K562 (cell line): ENCODE results near the gene GVQW3.

ENCODE experiments used
- CTCF ChIP-seq, 3 experiments: IDR thresholded peaks in 2 of 3; conservative IDR thresholded peaks in 1 of 3; 2 replicates each; pipeline ENCODE4 v1.5.1; 2011 to 2012; ENCODE audit warnings: low read length in 3 of 3, mild to moderate bottlenecking in 3 of 3, control low read depth in 2 of 3, improper control_type of control experiment in 1 of 3, inconsistent platforms in 1 of 3, low read depth in 1 of 3, mixed read lengths in 1 of 3, moderate library complexity in 1 of 3; ENCODE audit not compliant: insufficient read depth in 2 of 3
- EZH2 ChIP-seq: IDR thresholded peaks from 2 replicates; pipeline ENCODE4 v1.6.1; 2012; ENCODE audit warnings: low read depth, mild to moderate bottlenecking, inconsistent platforms, low read length, borderline replicate concordance
- HBP1 ChIP-seq: fragments of 450-650 bp; formaldehyde crosslinking; IDR thresholded peaks from 2 replicates; pipeline ENCODE4 v1.4.0; 2022; ENCODE audit warnings: missing genetic modification characterization
- KAT7 ChIP-seq: sonication (generic); formaldehyde crosslinking; IDR thresholded peaks from 2 replicates; pipeline ENCODE4 v1.8.0; 2022; ENCODE audit warnings: missing genetic modification reagents, mild to moderate bottlenecking, borderline replicate concordance
- MTA1 ChIP-seq: fragments of 450-650 bp; IDR thresholded peaks from 2 replicates; pipeline ENCODE4 v1.6.1; 2017; ENCODE audit warnings: borderline replicate concordance
- POLR2A ChIP-seq: fragments of 450-650 bp; conservative IDR thresholded peaks from 2 replicates; pipeline ENCODE4 v1.6.1; 2016
- SIN3A ChIP-seq, 2 experiments: fragments of 150-350 bp in 1 of 2; IDR thresholded peaks; 2 replicates each; pipeline ENCODE4 v1.6.1; 2011 to 2016; ENCODE audit warnings: borderline replicate concordance in 2 of 2, low read depth in 2 of 2, low read length in 2 of 2, mild to moderate bottlenecking in 2 of 2, moderate library complexity in 2 of 2; ENCODE audit not compliant: control insufficient read depth in 1 of 2
- YY1 ChIP-seq, 3 experiments: IDR thresholded peaks; 2 replicates each; pipeline ENCODE4 v1.6.1; 2011; ENCODE audit warnings: low read length in 2 of 3, mild to moderate bottlenecking in 2 of 3, moderate library complexity in 2 of 3, borderline replicate concordance in 1 of 3, control low read depth in 1 of 3, low read depth in 1 of 3; ENCODE audit not compliant: insufficient read depth in 3 of 3, insufficient replicate concordance in 2 of 3, control insufficient read depth in 1 of 3, insufficient read length in 1 of 3; ENCODE audit errors: extremely low read depth in 1 of 3
- ZBTB8A ChIP-seq: fragments of 450-650 bp; IDR thresholded peaks from 2 replicates; pipeline ENCODE4 v1.6.1; 2018; ENCODE audit warnings: mild to moderate bottlenecking, moderate library complexity; ENCODE audit not compliant: partially characterized antibody
- ZNF449 ChIP-seq: fragments of 250-450 bp; sonication (Bioruptor Pico); IDR thresholded peaks from 2 replicates; pipeline ENCODE4 v1.8.0; 2022; ENCODE audit warnings: moderate library complexity, mild to moderate bottlenecking, inconsistent platforms
- ZNF766 ChIP-seq: fragments of 200-800 bp; sonication (Bioruptor generic); conservative IDR thresholded peaks from 2 replicates; pipeline ENCODE4 v1.6.1; 2016; ENCODE audit warnings: missing genetic modification characterization, missing compliant biosample characterization
- TF ChIP-seq, protein P1 (sequence below): fragments of 250-450 bp; sonication (Bioruptor Pico); IDR thresholded peaks from 2 replicates; pipeline ENCODE4 v1.5.0; 2020; ENCODE audit warnings: mild to moderate bottlenecking, borderline replicate concordance
- TF ChIP-seq, protein P2 (sequence below): conservative IDR thresholded peaks from 2 replicates; pipeline ENCODE4 v1.6.1; 2011; ENCODE audit warnings: low read depth, mild to moderate bottlenecking, low read length; ENCODE audit not compliant: control insufficient read depth

GRCh38 chr11:76456571-76456970, 75.4 kb downstream of the GVQW3 start:
- TF ChIP-seq, protein P1, sequence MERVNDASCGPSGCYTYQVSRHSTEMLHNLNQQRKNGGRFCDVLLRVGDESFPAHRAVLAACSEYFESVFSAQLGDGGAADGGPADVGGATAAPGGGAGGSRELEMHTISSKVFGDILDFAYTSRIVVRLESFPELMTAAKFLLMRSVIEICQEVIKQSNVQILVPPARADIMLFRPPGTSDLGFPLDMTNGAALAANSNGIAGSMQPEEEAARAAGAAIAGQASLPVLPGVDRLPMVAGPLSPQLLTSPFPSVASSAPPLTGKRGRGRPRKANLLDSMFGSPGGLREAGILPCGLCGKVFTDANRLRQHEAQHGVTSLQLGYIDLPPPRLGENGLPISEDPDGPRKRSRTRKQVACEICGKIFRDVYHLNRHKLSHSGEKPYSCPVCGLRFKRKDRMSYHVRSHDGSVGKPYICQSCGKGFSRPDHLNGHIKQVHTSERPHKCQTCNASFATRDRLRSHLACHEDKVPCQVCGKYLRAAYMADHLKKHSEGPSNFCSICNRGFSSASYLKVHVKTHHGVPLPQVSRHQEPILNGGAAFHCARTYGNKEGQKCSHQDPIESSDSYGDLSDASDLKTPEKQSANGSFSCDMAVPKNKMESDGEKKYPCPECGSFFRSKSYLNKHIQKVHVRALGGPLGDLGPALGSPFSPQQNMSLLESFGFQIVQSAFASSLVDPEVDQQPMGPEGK, result no peak
- TF ChIP-seq KAT7 (CRISPR knock-in tag) (no peak), POLR2A (no peak), CTCF (IDR thresholded peaks at IDR 0.05 in 2 of 3, conservative IDR thresholded peaks at IDR 0.05 in 1 of 3; ENCODE audit: insufficient read depth in 2 of 3, low read depth in 1 of 3, low read length in 3 of 3) (no peak), ZBTB8A (no peak), HBP1 (CRISPR knock-in tag) (no peak), YY1 (IDR thresholded peaks at IDR 0.05; ENCODE audit: borderline replicate concordance in 1 of 3, control insufficient read depth in 1 of 3, extremely low read depth in 1 of 3, insufficient read depth in 3 of 3, insufficient read length in 1 of 3, insufficient replicate concordance in 2 of 3, low read depth in 1 of 3, low read length in 2 of 3) (no peak), EZH2 (no peak), ZNF766 (CRISPR knock-in tag) (no peak), SIN3A (IDR thresholded peaks at IDR 0.05; ENCODE audit: borderline replicate concordance in 2 of 2, control insufficient read depth in 1 of 2, low read depth in 2 of 2, low read length in 2 of 2) (no peak), ZNF449 (no peak), MTA1 (no peak)
- TF ChIP-seq, protein P2, sequence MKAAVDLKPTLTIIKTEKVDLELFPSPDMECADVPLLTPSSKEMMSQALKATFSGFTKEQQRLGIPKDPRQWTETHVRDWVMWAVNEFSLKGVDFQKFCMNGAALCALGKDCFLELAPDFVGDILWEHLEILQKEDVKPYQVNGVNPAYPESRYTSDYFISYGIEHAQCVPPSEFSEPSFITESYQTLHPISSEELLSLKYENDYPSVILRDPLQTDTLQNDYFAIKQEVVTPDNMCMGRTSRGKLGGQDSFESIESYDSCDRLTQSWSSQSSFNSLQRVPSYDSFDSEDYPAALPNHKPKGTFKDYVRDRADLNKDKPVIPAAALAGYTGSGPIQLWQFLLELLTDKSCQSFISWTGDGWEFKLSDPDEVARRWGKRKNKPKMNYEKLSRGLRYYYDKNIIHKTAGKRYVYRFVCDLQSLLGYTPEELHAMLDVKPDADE, result no peak
